Ishikawa (cell line): ENCODE measurements around the gene OSBPL1A.

ENCODE experiments used
- CEBPB ChIP-seq: IDR thresholded peaks from 2 replicates; pipeline ENCODE4 v1.6.1; 2012
- CREB1 ChIP-seq: IDR thresholded peaks from 2 replicates; pipeline ENCODE4 v1.6.1; 2012; ENCODE audit warnings: low read depth
- EGR1 ChIP-seq: IDR thresholded peaks from 2 replicates; pipeline ENCODE4 v1.6.1; 2012
- EP300 ChIP-seq: IDR thresholded peaks from 2 replicates; pipeline ENCODE4 v1.6.1; 2012; ENCODE audit warnings: borderline replicate concordance
- FOXM1 ChIP-seq: IDR thresholded peaks from 2 replicates; pipeline ENCODE4 v1.6.1; 2012; ENCODE audit warnings: low read depth, borderline replicate concordance
- MAX ChIP-seq: IDR thresholded peaks from 2 replicates; pipeline ENCODE4 v1.6.1; 2012
- NFIC ChIP-seq: IDR thresholded peaks from 2 replicates; pipeline ENCODE4 v1.6.1; 2012
- RAD21 ChIP-seq: IDR thresholded peaks from 2 replicates; pipeline ENCODE4 v1.6.1; 2012; ENCODE audit warnings: low read depth
- TAF1 ChIP-seq: IDR thresholded peaks from 2 replicates; pipeline ENCODE4 v1.6.1; 2012; ENCODE audit warnings: low read depth, mild to moderate bottlenecking
- TCF12 ChIP-seq: IDR thresholded peaks from 2 replicates; pipeline ENCODE4 v1.6.1; 2012; ENCODE audit warnings: low read depth
- TEAD4 ChIP-seq: IDR thresholded peaks from 2 replicates; pipeline ENCODE4 v1.6.1; 2012
- YY1 ChIP-seq: IDR thresholded peaks from 2 replicates; pipeline ENCODE4 v1.6.1; 2012; ENCODE audit warnings: low read depth
- ZBTB7A ChIP-seq: IDR thresholded peaks from 2 replicates; pipeline ENCODE4 v1.6.1; 2012; ENCODE audit warnings: low read depth
- TF ChIP-seq, protein P1 (sequence below): IDR thresholded peaks from 2 replicates; pipeline ENCODE4 v1.6.1; 2012
- TF ChIP-seq, protein P2 (sequence below): IDR thresholded peaks from 2 replicates; pipeline ENCODE4 v1.6.1; 2012; ENCODE audit warnings: low read depth, mild to moderate bottlenecking

OSBPL1A gene

GRCh38 chr18:24346254-24346653 lies 51.4 kb downstream of the OSBPL1A start:
- TF ChIP-seq TEAD4 = no peak
- no peak for TF ChIP-seq RAD21
- no peak for TF ChIP-seq CEBPB
- TF ChIP-seq, protein P1, sequence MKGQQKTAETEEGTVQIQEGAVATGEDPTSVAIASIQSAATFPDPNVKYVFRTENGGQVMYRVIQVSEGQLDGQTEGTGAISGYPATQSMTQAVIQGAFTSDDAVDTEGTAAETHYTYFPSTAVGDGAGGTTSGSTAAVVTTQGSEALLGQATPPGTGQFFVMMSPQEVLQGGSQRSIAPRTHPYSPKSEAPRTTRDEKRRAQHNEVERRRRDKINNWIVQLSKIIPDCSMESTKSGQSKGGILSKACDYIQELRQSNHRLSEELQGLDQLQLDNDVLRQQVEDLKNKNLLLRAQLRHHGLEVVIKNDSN = no peak
- no peak for TF ChIP-seq ZBTB7A
- TF ChIP-seq FOXM1 = no peak
- TF ChIP-seq NFIC = no peak
- TF ChIP-seq TAF1 = no peak
- no peak for TF ChIP-seq CREB1
- TF ChIP-seq MAX = no peak
- no peak for TF ChIP-seq TCF12
- no peak for TF ChIP-seq EP300
- TF ChIP-seq EGR1 = no peak

GRCh38 chr18:24344509-24344908 lies 53.1 kb downstream of the OSBPL1A start:
- TF ChIP-seq CREB1 (no peak), YY1 (no peak), CEBPB (no peak), TEAD4 (no peak), MAX (no peak), NFIC (no peak), RAD21 (no peak), EGR1 (no peak), EP300 (no peak), ZBTB7A (no peak), TCF12 (no peak), FOXM1 (no peak), TAF1 (no peak)
- TF ChIP-seq, protein P2, sequence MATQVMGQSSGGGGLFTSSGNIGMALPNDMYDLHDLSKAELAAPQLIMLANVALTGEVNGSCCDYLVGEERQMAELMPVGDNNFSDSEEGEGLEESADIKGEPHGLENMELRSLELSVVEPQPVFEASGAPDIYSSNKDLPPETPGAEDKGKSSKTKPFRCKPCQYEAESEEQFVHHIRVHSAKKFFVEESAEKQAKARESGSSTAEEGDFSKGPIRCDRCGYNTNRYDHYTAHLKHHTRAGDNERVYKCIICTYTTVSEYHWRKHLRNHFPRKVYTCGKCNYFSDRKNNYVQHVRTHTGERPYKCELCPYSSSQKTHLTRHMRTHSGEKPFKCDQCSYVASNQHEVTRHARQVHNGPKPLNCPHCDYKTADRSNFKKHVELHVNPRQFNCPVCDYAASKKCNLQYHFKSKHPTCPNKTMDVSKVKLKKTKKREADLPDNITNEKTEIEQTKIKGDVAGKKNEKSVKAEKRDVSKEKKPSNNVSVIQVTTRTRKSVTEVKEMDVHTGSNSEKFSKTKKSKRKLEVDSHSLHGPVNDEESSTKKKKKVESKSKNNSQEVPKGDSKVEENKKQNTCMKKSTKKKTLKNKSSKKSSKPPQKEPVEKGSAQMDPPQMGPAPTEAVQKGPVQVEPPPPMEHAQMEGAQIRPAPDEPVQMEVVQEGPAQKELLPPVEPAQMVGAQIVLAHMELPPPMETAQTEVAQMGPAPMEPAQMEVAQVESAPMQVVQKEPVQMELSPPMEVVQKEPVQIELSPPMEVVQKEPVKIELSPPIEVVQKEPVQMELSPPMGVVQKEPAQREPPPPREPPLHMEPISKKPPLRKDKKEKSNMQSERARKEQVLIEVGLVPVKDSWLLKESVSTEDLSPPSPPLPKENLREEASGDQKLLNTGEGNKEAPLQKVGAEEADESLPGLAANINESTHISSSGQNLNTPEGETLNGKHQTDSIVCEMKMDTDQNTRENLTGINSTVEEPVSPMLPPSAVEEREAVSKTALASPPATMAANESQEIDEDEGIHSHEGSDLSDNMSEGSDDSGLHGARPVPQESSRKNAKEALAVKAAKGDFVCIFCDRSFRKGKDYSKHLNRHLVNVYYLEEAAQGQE = no peak
- TF ChIP-seq, protein P1 = no peak

DNA sequence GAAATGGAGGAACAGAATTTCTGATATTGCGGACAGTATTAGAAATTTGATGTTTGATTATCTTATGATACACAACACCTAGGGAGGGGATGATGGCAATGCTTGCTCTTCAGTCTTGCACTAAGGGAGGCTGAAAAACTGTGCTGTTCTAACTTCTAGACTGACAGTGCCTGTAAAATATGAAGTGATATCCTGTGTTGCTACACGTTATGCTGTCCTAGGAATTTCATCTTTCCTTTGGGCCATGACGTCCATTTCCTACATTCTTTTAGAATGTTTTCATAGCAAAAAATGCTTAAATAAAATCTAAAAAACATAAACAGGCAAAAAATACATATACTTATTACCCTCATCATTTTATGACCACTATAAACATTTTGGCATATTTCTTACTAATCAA lies 55.3 kb downstream of the OSBPL1A start:
- no peak for TF ChIP-seq ZBTB7A
- TF ChIP-seq TCF12 = no peak
- TF ChIP-seq CREB1 = no peak
- TF ChIP-seq CEBPB = no peak
- no peak for TF ChIP-seq TAF1
- TF ChIP-seq RAD21 = no peak
- no peak for TF ChIP-seq MAX
- no peak for TF ChIP-seq FOXM1
- TF ChIP-seq EGR1 = no peak
- TF ChIP-seq, protein P1 = no peak

- TF ChIP-seq NFIC = no peak
- no peak for TF ChIP-seq TCF12
- no peak for TF ChIP-seq RAD21
- TF ChIP-seq, protein P1 = no peak
- TF ChIP-seq TAF1 = no peak
- no peak for TF ChIP-seq EP300
- no peak for TF ChIP-seq FOXM1
- TF ChIP-seq YY1 = no peak
- TF ChIP-seq ZBTB7A = no peak
- TF ChIP-seq CREB1 = no peak
- no peak for TF ChIP-seq CEBPB
Measured at GRCh38 chr18:24341361-24341760, 56.3 kb downstream of the OSBPL1A start.

DNA sequence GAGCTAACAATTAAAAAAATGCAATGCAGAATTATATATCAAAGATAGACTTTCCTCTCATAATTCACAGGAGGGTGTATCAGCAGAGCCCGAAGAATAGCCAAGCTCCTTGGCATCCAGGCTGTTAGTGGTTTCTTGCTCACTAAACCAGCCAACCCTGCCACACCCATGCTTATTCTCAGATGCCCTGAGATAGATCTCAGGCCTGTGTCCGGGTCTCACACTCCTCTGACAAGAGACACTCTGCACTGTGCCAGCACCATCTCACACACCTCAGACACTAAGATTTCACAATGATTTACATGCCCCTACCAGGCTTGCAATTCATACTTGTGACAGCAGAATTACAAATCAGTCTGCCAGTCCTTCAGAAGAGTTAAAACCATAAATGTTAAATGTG lies 64.5 kb downstream of the OSBPL1A start:
- TF ChIP-seq, protein P2 = no peak
- TF ChIP-seq TEAD4 = no peak
- no peak for TF ChIP-seq FOXM1
- no peak for TF ChIP-seq EP300
- TF ChIP-seq EGR1 = no peak
- no peak for TF ChIP-seq CREB1
- TF ChIP-seq TAF1 = no peak
- TF ChIP-seq CEBPB = no peak
- TF ChIP-seq ZBTB7A = no peak
- TF ChIP-seq, protein P1 = no peak
- TF ChIP-seq RAD21 = no peak
- no peak for TF ChIP-seq YY1
